Activated naive CD4-positive, alpha-beta T cell treated with anti-CD3 and anti-CD28 coated beads, Interleukin-2, amount 10 ng/mL, durations not matched to agents 7 days and 5 days (primary cell): Measurements from ENCODE around the gene TMEM176A.

Experiments used
- CTCF ChIA-PET: fragments of 350-600 bp; sonication (Branson Sonifier 250); formaldehyde crosslinking; loops from one replicate; lab custom pipeline; 2021; ENCODE audit warnings: antibody characterized with exemption; lab: Charles Lee
- DNase-seq: peaks from one replicate; pipeline ENCODE4 v3.0.0-alpha.2; 2020
- H3K27ac Mint-ChIP-seq: one replicate; pipeline ENCODE4 v1.8.0; 2021; ENCODE audit warnings: mild to moderate bottlenecking, moderate library complexity, mixed read lengths
- H3K27me3 Mint-ChIP-seq: one replicate; pipeline ENCODE4 v1.8.0; 2021; ENCODE audit warnings: mild to moderate bottlenecking, mixed read lengths
- H3K36me3 Mint-ChIP-seq: one replicate; pipeline ENCODE4 v1.8.0; 2021; ENCODE audit warnings: mixed read lengths
- H3K4me1 Mint-ChIP-seq: one replicate; pipeline ENCODE4 v1.8.0; 2021; ENCODE audit warnings: mixed read lengths
- H3K4me3 Mint-ChIP-seq: one replicate; pipeline ENCODE4 v1.8.0; 2021; ENCODE audit warnings: mild to moderate bottlenecking, moderate library complexity, mixed read lengths
- H3K9me3 Mint-ChIP-seq: one replicate; pipeline ENCODE4 v1.8.0; 2021; ENCODE audit warnings: mixed read lengths

Gene TMEM176A

DNA sequence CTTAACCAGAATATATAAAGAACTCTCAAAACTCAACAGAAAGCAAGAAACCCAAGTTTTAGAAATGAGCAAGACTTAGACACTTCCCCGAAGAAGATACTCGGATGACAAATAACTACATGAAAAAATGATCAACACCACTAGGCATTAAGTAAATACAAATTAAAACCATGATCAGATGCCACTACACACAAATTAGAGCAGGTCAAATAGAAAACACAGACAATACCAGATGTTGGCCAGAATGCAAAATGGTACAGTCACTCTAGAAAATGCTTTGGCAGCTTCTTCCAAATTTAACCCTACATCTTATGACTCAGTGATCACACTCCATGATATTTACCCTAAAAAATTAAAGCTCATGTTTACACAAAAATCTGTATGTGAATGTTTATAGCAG is 18.4 kb downstream of the TMEM176A start:
- DNase-seq: no peak
- Mint-ChIP-seq H3K27me3 (peaks cover 25% of the 10 kb centered on the region), H3K4me1 (no peaks in the 10 kb centered on the region), H3K27ac (no peak overlapping the region), H3K36me3 (no peaks in the 10 kb centered on the region), H3K9me3 (peaks cover 8% of the 10 kb centered on the region), H3K4me3 (no peak overlapping the region)
- CTCF ChIA-PET: interaction anchor here (1.0 kb wide), 1 partner anchor 58 kb away, joined by 4 read pairs; no protein-coding TSS in a partner anchor

GRCh38 chr7:150820148-150820547 is 19.6 kb downstream of the TMEM176A start:
- peaks cover 29% of the 10 kb centered on the region for H3K27me3 Mint-ChIP-seq
- no peaks in the 10 kb centered on the region for H3K4me1 Mint-ChIP-seq
- H3K9me3 Mint-ChIP-seq: peaks cover 8% of the 10 kb centered on the region
- H3K4me3 Mint-ChIP-seq: no peak overlapping the region
- CTCF ChIA-PET: no interaction called here
- H3K27ac Mint-ChIP-seq: no peak overlapping the region
- DNase-seq: no peak
- no peaks in the 10 kb centered on the region for H3K36me3 Mint-ChIP-seq

- Mint-ChIP-seq H3K36me3 (no peaks in the 10 kb centered on the region), H3K27me3 (peaks cover 29% of the 10 kb centered on the region), H3K27ac (no peak overlapping the region), H3K9me3 (peaks cover 6% of the 10 kb centered on the region), H3K4me3 (no peak overlapping the region), H3K4me1 (no peaks in the 10 kb centered on the region)
- no peak for DNase-seq
- CTCF ChIA-PET: no interaction called here
Measured at GRCh38 chr7:150820578-150821198, 20.1 kb downstream of the TMEM176A start.

DNA sequence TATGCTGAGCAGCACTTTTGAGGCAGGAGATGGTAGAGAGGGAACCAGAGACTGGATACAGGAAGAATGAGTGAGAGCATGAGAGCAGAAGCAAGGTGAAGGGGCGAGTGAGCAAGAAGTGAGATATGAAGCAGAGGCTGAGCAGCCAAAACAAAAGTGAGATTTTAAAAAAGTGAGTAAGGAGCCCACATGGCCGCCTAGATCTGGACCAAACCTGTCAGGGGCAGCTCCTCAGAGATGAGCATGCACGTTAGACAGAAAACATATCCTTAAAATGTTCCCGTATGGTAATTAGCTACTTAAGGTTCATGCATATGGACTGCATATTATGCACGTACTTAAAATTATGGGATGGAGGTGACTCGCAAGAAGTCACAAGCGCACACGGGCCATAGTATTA is 22.5 kb downstream of the TMEM176A start:
- no peaks in the 10 kb centered on the region for H3K36me3 Mint-ChIP-seq
- no peaks in the 10 kb centered on the region for H3K4me1 Mint-ChIP-seq
- CTCF ChIA-PET: no interaction called here
- H3K9me3 Mint-ChIP-seq: peaks cover 2% of the 10 kb centered on the region
- no peak for DNase-seq
- no peak overlapping the region for H3K4me3 Mint-ChIP-seq
- H3K27me3 Mint-ChIP-seq: peaks cover 43% of the 10 kb centered on the region
- H3K27ac Mint-ChIP-seq: no peak overlapping the region

DNA sequence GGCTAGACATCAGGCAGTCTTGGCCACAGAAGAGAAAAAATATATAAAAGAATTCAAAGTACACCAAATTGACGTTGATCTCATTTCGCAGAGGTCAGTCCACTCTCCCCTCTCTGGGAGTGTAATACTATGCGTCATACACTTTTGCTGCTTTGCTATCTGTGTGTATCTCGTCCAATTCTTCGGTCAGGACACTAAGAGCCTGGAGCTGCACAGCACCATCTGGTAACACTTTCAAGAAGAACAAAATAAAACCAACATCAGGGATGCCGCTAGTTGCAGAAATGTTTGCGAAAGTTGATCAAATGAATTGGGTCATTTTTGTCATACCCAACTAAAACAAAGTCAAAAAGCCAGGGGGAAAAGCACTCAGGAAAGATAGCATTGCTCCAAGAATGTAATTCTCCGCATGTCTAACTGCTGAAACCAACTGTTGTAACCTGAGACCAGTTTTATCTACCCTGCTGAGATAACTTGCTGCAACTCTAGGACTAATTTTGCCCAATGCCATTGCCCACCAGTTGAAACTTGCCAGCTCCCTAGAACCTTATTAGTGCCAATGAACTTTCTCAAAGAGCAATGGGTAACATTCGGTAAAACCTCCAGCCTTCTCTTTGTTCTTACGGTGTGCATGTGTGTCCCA is 23.0 kb downstream of the TMEM176A start:
- Mint-ChIP-seq H3K4me1 (no peaks in the 10 kb centered on the region), H3K9me3 (peaks cover 2% of the 10 kb centered on the region), H3K27ac (no peak overlapping the region), H3K4me3 (no peak overlapping the region), H3K36me3 (no peaks in the 10 kb centered on the region), H3K27me3 (peaks cover 49% of the 10 kb centered on the region)
- CTCF ChIA-PET: no interaction called here
- DNase-seq: no peak

- no peaks in the 10 kb centered on the region for H3K4me1 Mint-ChIP-seq
- CTCF ChIA-PET: no interaction called here
- no peak for DNase-seq
- H3K9me3 Mint-ChIP-seq: peaks cover 2% of the 10 kb centered on the region
- H3K36me3 Mint-ChIP-seq: no peaks in the 10 kb centered on the region
- no peak overlapping the region for H3K4me3 Mint-ChIP-seq
- peaks cover 52% of the 10 kb centered on the region for H3K27me3 Mint-ChIP-seq
- no peak overlapping the region for H3K27ac Mint-ChIP-seq
Measured at GRCh38 chr7:150824379-150825177, 24.0 kb downstream of the TMEM176A start.

- Mint-ChIP-seq H3K36me3 (no peaks in the 10 kb centered on the region), H3K27me3 (peaks cover 49% of the 10 kb centered on the region), H3K27ac (no peak overlapping the region), H3K9me3 (peaks cover 2% of the 10 kb centered on the region), H3K4me1 (no peaks in the 10 kb centered on the region), H3K4me3 (no peak overlapping the region)
- CTCF ChIA-PET: interaction anchor here (1.0 kb wide), 1 partner anchor 285 kb away, joined by 4 read pairs; no protein-coding TSS in a partner anchor
- DNase-seq: no peak
Measured at GRCh38 chr7:150826061-150826849, 25.7 kb downstream of the TMEM176A start.

- DNase-seq: no peak
Measured at GRCh38 chr7:150828384-150828783, 27.8 kb downstream of the TMEM176A start.

GRCh38 chr7:150829426-150829825 is 28.9 kb downstream of the TMEM176A start:
- Mint-ChIP-seq H3K27ac (no peak overlapping the region), H3K4me1 (no peaks in the 10 kb centered on the region), H3K27me3 (peaks cover 67% of the 10 kb centered on the region), H3K36me3 (no peaks in the 10 kb centered on the region), H3K9me3 (no peaks in the 10 kb centered on the region), H3K4me3 (no peak overlapping the region)
- CTCF ChIA-PET: no interaction called here
- no peak for DNase-seq

More at GRCh38 chr7:150828384-150828783, 27.8 kb downstream of the TMEM176A start:
- no peaks in the 10 kb centered on the region for H3K36me3 Mint-ChIP-seq
- no peak overlapping the region for H3K27ac Mint-ChIP-seq
- no peaks in the 10 kb centered on the region for H3K9me3 Mint-ChIP-seq
- H3K4me3 Mint-ChIP-seq: no peak overlapping the region
- H3K27me3 Mint-ChIP-seq: peaks cover 59% of the 10 kb centered on the region
- no peaks in the 10 kb centered on the region for H3K4me1 Mint-ChIP-seq
- CTCF ChIA-PET: no interaction called here

DNA sequence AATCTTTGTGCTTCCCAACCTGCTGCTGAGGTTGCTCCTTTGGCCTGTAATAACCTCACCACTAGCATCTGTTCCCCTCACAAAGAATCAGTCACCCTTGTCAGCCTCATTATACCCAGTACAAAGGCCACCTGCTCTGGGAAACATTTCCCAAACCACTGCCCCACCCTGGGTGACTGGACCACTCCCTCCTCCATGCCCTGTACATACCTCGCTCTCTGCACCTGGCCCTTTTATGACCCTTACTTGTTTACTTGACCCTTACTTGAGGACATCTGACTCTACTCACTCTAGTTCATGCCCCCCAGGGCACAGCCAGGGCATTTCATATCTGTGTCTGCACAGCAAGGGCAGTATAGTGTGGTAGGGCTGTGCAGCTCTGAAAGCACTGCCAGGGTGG is 30.4 kb downstream of the TMEM176A start:
- Mint-ChIP-seq H3K27me3 (peaks cover 61% of the 10 kb centered on the region), H3K9me3 (no peaks in the 10 kb centered on the region), H3K4me1 (no peaks in the 10 kb centered on the region), H3K4me3 (no peak overlapping the region), H3K27ac (no peak overlapping the region), H3K36me3 (no peaks in the 10 kb centered on the region)
- CTCF ChIA-PET: no interaction called here
- no peak for DNase-seq

- Mint-ChIP-seq H3K4me1 (no peaks in the 10 kb centered on the region), H3K9me3 (no peaks in the 10 kb centered on the region), H3K4me3 (no peak overlapping the region), H3K27me3 (peaks cover 62% of the 10 kb centered on the region), H3K36me3 (no peaks in the 10 kb centered on the region), H3K27ac (no peak overlapping the region)
- CTCF ChIA-PET: no interaction called here
- no peak for DNase-seq
Measured at GRCh38 chr7:150831851-150832250, 31.3 kb downstream of the TMEM176A start.

DNA sequence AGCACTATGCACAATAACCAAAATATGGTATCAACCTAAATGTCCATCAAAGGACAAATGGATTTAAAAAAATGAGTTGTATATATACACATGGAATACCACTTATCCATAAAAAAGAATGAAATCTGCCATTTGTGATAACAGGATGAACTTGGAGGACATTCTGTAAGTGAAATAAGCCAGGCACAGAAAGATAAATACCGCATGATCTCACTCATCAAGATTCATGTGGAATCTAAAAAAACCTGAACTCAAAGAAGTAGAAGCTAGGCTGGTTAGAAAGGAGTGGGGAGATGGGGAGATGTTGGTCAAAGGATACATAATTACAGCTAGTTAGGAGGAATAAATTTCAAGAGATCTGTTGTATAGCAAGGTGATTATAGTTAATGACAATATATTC is 34.5 kb downstream of the TMEM176A start:
- Mint-ChIP-seq H3K9me3 (no peaks in the 10 kb centered on the region), H3K36me3 (no peaks in the 10 kb centered on the region), H3K27ac (no peak overlapping the region), H3K4me1 (no peaks in the 10 kb centered on the region), H3K4me3 (no peak overlapping the region), H3K27me3 (peaks cover 52% of the 10 kb centered on the region)
- no peak for DNase-seq
- CTCF ChIA-PET: interaction anchor here (2.1 kb wide), 1 partner anchor 63 kb away, joined by 6 read pairs; no protein-coding TSS in a partner anchor

- CTCF ChIA-PET: interaction anchor here (2.1 kb wide), 1 partner anchor 63 kb away, joined by 6 read pairs; no protein-coding TSS in a partner anchor
- no peaks in the 10 kb centered on the region for H3K9me3 Mint-ChIP-seq
- H3K36me3 Mint-ChIP-seq: no peaks in the 10 kb centered on the region
- H3K4me3 Mint-ChIP-seq: no peak overlapping the region
- DNase-seq: no peak
- H3K4me1 Mint-ChIP-seq: no peaks in the 10 kb centered on the region
- peaks cover 46% of the 10 kb centered on the region for H3K27me3 Mint-ChIP-seq
- H3K27ac Mint-ChIP-seq: no peak overlapping the region
Measured at GRCh38 chr7:150835702-150836280, 35.2 kb downstream of the TMEM176A start.
